T-cell (primary cell): ENCODE data around the gene CKAP4. TPM values are rescaled to one million over a fixed set of nuclear protein-coding genes. Genes with fewer than 3 reads are reported as not detected.

Source experiments
- ATAC-seq, 4 experiments: fragments of 200-7000 bp in 3 of 4; fragments of 150-1000 bp in 1 of 4; cut with Tn5 transposase; replicated peaks in 1 of 4; 1 replicate in 3 of 4; 2 replicates in 1 of 4; pipeline ENCODE4 v1.10.0; 2021; ENCODE audit warnings: moderate library complexity in 3 of 4, mild to moderate bottlenecking in 2 of 4, moderate number of reproducible peaks in 1 of 4
- CTCF ChIA-PET, 2 donors: fragments of 300-600 bp; sonication (Branson Sonifier 250); formaldehyde crosslinking; loops; one replicate each; lab custom pipeline; 2022; ENCODE audit warnings: antibody characterized with exemption in 2 of 2; lab: Charles Lee
- POLR2A ChIA-PET, 2 donors: fragments of 300-600 bp; sonication (Branson Sonifier 250); formaldehyde crosslinking; loops; one replicate each; lab custom pipeline; 2022; ENCODE audit warnings: antibody characterized with exemption in 2 of 2; lab: Charles Lee
- DNase-seq, 35 experiments: peaks; one replicate each; pipeline versions ENCODE4 v3.0.0 to v3.0.0-alpha.2; 2013 to 2023
- H3K27ac ChIP-seq: one replicate; pipeline ENCODE4 v1.5.1; 2013; ENCODE audit warnings: low read length
- H3K27me3 ChIP-seq, 2 experiments: replicated peaks in 1 of 2; 1 replicate in 1 of 2; 2 replicates in 1 of 2; pipeline versions ENCODE4 v1.6.1 to v1.7.0; 2013; ENCODE audit warnings: low read length in 1 of 2, mixed read lengths in 1 of 2; ENCODE audit not compliant: control insufficient read depth in 2 of 2, insufficient read depth in 2 of 2; ENCODE audit errors: extremely low read depth in 1 of 2
- H3K36me3 ChIP-seq, 2 donors: 1 replicate in 1 of 2; 2 replicates in 1 of 2; pipeline versions ENCODE4 v1.6.1 to v1.7.0; 2013; ENCODE audit warnings: low read length in 1 of 2; ENCODE audit not compliant: control insufficient read depth in 2 of 2, insufficient read depth in 1 of 2; ENCODE audit errors: extremely low read depth in 1 of 2
- H3K4me1 ChIP-seq, 2 experiments: 1 replicate in 1 of 2; 2 replicates in 1 of 2; pipeline versions ENCODE4 v1.6.1 to v1.7.0; 2013; ENCODE audit warnings: low read length in 2 of 2, mixed read lengths in 1 of 2; ENCODE audit not compliant: insufficient read depth in 2 of 2, control insufficient read depth in 1 of 2; ENCODE audit errors: extremely low read depth in 1 of 2
- H3K4me3 ChIP-seq, 2 donors: 1 replicate in 1 of 2; 2 replicates in 1 of 2; pipeline versions ENCODE4 v1.5.1 to v1.7.0; 2013; ENCODE audit warnings: mild to moderate bottlenecking in 2 of 2, low read length in 1 of 2, moderate library complexity in 1 of 2; ENCODE audit not compliant: control insufficient read depth in 1 of 2; ENCODE audit errors: extremely low read depth in 1 of 2
- H3K9me3 ChIP-seq: 2 replicates; pipeline ENCODE4 v1.7.0; 2013
- H3K27ac Mint-ChIP-seq, 2 donors: one replicate each; pipeline ENCODE4 v1.8.0; 2020 to 2021; ENCODE audit warnings: mild to moderate bottlenecking in 2 of 2, mixed read lengths in 2 of 2
- H3K27me3 Mint-ChIP-seq, 2 donors: one replicate each; pipeline ENCODE4 v1.8.0; 2021 to 2022; ENCODE audit warnings: mixed read lengths in 2 of 2
- H3K36me3 Mint-ChIP-seq: one replicate; pipeline ENCODE4 v1.8.0; 2021; ENCODE audit warnings: mixed read lengths
- H3K4me1 Mint-ChIP-seq, 3 donors: one replicate each; pipeline ENCODE4 v1.8.0; 2020 to 2022; ENCODE audit warnings: mixed read lengths in 3 of 3, mild to moderate bottlenecking in 1 of 3
- H3K4me3 Mint-ChIP-seq, 3 donors: one replicate each; pipeline ENCODE4 v1.8.0; 2020 to 2022; ENCODE audit warnings: mild to moderate bottlenecking in 3 of 3, mixed read lengths in 3 of 3, moderate library complexity in 3 of 3
- H3K9me3 Mint-ChIP-seq, 3 donors: one replicate each; pipeline ENCODE4 v1.8.0; 2020 to 2022; ENCODE audit warnings: mixed read lengths in 3 of 3
- WGBS: methylation state at CpG from one replicate; pipeline ENCODE4 v1.1.5; 2013; ENCODE audit warnings: missing lambda C conversion rate; ENCODE audit not compliant: insufficient coverage; 5-methylcytosine and 5-hydroxymethylcytosine counted together
- total RNA-seq, 35 experiments: library from RNA in 6 of 35; stranded (reverse) in 6 of 35; fragments of 120-200 nt in 1 of 35; gene quantifications; one replicate each; pipeline versions ENCODE4 v1.2.1 to v1.2.4 and lab custom pipeline; 2013 to 2026

Gene CKAP4
- total RNA-seq, 5 donors from 2014 or later (not counting 1 experiment from before 2014, with no cell fraction given): 9.0 to 13.8 (median 11.7) TPM

DNA sequence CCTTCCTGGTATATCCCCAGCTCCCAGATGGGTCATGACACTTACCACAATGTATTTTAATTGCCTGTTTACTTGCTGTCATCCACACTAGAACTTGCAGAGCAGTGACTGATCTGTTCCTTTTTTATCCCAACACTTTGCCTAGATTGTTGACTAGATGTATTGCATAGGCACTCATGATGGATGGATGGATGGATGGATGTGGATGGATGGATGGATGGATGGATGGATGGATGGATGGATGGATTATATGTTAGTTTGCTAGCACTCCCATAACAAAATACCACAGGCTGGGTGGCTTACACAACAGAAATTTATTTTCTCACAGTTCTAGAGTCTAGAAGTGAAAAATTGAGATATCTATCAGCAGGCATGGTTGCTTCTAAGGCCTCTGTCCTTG lies 8.7 kb upstream of the CKAP4 start:
- Histone ChIP-seq H3K9me3 (no peaks in the 10 kb centered on the region), H3K27me3 (no peaks in the 10 kb centered on the region), H3K27ac (no peak overlapping the region), H3K4me3 (no peak overlapping the region), H3K36me3 (no peaks in the 10 kb centered on the region), H3K4me1 (no peaks in the 10 kb centered on the region)
- Mint-ChIP-seq H3K9me3 (no peaks in the 10 kb centered on the region), H3K4me1 (no peaks in the 10 kb centered on the region), H3K4me3 (no peak overlapping the region), H3K36me3 (no peaks in the 10 kb centered on the region), H3K27ac (no peak overlapping the region), H3K27me3 (no peaks in the 10 kb centered on the region)
- DNase-seq (no peak), ATAC-seq (no peak)
- POLR2A ChIA-PET: no interaction called here
- CTCF ChIA-PET: no interaction called here

DNA sequence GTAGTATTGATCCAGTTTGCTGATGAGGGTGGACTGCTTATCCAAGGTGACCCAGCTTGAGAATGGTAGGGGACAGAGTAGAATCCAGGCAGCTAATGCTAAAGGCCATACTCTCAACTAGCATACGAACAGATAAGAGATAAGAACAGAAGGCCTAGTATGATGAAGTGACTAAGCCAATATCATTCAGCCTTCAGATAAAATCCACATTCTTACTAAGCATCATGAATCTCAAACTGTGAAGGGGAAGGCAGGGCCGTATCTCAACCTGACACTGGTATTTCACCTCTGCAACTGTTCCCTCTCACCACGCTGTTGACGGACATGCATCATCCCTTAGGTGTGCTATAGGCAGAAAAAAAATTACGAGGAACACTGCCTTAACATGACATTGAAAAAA lies 8.1 kb upstream of the CKAP4 start:
- POLR2A ChIA-PET: no interaction called here
- Histone ChIP-seq H3K4me1 (no peaks in the 10 kb centered on the region), H3K27ac (no peak overlapping the region), H3K27me3 (no peaks in the 10 kb centered on the region), H3K4me3 (no peak overlapping the region), H3K9me3 (no peaks in the 10 kb centered on the region), H3K36me3 (no peaks in the 10 kb centered on the region)
- CTCF ChIA-PET: interaction anchor here in 1 of 2 donors (1.3 kb wide), 1 partner anchor 41 kb away, joined by 3 read pairs; no protein-coding TSS in a partner anchor
- ATAC-seq: no peak
- no peak for DNase-seq
- Mint-ChIP-seq H3K27me3 (no peaks in the 10 kb centered on the region), H3K9me3 (no peaks in the 10 kb centered on the region), H3K27ac (no peak overlapping the region), H3K4me3 (no peak overlapping the region), H3K36me3 (no peaks in the 10 kb centered on the region), H3K4me1 (no peaks in the 10 kb centered on the region)
- 81% methylated on average over 3 of the region's 5 CpGs for WGBS

DNA sequence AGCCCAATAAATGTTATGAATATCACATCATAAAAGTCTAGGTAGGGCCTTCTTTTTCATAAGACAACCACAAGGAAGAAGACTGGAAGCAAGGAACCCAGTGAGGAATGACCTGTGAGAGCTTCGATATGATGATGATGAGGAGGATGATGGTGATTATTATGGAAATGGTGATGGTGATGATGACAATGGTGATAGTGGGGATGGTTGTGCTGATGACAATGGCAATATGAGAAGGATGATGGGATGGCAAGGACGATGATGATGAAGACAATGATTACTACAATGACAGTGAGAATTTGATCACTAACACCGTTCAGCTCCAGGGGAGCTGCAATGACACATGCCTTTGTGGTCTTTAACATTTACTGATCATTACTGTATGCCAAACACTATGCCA lies 7.7 kb upstream of the CKAP4 start:
- POLR2A ChIA-PET: no interaction called here
- WGBS: 58% methylated on average over 2 of the region's 3 CpGs
- no peaks in the 10 kb centered on the region for H3K9me3 Mint-ChIP-seq

DNA sequence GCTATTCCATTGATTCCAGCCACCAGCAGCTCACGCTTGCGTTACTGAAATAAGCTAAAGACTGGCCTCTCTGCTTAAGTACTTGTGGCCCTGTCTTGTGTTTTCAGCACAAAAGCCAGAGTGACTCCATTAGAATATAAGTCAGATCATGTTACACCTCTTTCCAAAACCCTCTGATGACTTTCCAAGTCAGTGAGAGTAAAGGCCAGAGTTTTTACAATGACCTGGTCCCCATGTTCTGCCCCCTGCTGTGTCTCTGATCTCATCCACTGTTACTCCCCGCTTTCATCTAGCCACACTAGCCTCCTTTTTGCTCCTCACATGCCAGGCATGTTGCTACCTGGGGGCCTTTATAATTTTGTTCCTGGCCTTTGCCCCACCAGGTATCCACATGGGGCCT lies 6.9 kb upstream of the CKAP4 start:
- no peaks in the 10 kb centered on the region for H3K27me3 Mint-ChIP-seq
- ChIA-PET POLR2A (no interaction called here), CTCF (interaction anchor here in 1 of 2 donors (1.3 kb wide), 1 partner anchor 42 kb away, joined by 3 read pairs; no protein-coding TSS in a partner anchor)
- H3K9me3 Mint-ChIP-seq: no peaks in the 10 kb centered on the region
- H3K36me3 Mint-ChIP-seq: no peaks in the 10 kb centered on the region
- Histone ChIP-seq H3K4me1 (no peaks in the 10 kb centered on the region), H3K4me3 (no peak overlapping the region), H3K27me3 (no peaks in the 10 kb centered on the region), H3K9me3 (no peaks in the 10 kb centered on the region), H3K27ac (no peak overlapping the region), H3K36me3 (no peaks in the 10 kb centered on the region)
- H3K27ac Mint-ChIP-seq: no peak overlapping the region
- H3K4me1 Mint-ChIP-seq: peaks cover 1 to 4% (median 2%) of the 10 kb centered on the region in 3 donors
- DNase-seq: no peak
- ATAC-seq: no peak
- WGBS: 93% methylated on average over 3 of the region's 3 CpGs
- H3K4me3 Mint-ChIP-seq: no peak overlapping the region

More for the DNA sequence above, 7.7 kb upstream of the CKAP4 start:
- no peak overlapping the region for H3K27ac Mint-ChIP-seq
- H3K36me3 Mint-ChIP-seq: no peaks in the 10 kb centered on the region
- ATAC-seq (no peak), DNase-seq (no peak)
- no peaks in the 10 kb centered on the region for H3K36me3 ChIP-seq
- H3K4me1 Mint-ChIP-seq: no peaks in the 10 kb centered on the region
- CTCF ChIA-PET: interaction anchor here in 1 of 2 donors (1.3 kb wide), 1 partner anchor 42 kb away, joined by 3 read pairs; no protein-coding TSS in a partner anchor
- no peak overlapping the region for H3K4me3 Mint-ChIP-seq
- H3K4me3 ChIP-seq: no peak overlapping the region
- H3K4me1 ChIP-seq: no peaks in the 10 kb centered on the region
- H3K27ac ChIP-seq: no peak overlapping the region
- no peaks in the 10 kb centered on the region for H3K27me3 Mint-ChIP-seq
- no peaks in the 10 kb centered on the region for H3K9me3 ChIP-seq
- H3K27me3 ChIP-seq: no peaks in the 10 kb centered on the region

DNA sequence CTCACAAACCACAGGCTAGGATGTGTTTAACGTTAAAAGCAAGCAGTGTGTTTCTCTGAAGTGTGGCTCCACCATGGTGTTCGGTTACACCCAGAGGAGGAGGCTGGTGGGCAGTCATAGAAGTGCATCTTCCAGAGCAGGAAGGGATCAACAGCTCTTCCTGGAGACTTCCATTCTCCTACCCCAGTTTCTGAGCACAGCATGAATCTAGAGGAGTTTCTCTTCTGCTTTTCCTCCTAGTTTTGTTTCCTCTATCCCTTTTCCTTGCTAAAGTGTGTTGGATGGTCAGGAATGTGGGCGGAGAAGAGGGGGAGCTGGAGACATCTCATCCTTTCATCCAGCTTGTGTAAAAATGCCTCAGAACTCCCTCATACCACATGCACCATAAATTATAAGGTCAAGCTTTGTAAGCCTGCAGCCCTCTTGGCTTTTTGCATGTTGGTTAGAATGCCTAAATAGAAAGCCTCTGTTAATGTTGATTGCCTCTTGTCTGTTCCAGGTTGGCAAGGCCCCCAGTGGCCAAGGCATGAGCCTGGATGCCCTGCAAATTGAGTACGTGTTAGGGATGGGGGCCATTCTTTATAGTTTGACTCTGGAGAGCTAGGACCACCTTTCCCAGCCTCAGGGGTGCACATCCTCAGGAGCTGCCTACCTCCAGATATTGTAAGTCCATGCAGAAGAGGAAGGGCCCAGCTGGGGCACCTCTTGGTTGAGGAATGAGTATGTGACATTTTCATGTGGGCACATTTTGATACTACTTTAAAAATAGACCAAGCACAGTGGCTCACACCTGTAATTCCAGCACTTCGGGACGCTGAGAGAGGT lies 4.0 kb upstream of the CKAP4 start:
- Mint-ChIP-seq H3K27me3 (no peaks in the 10 kb centered on the region), H3K36me3 (no peaks in the 10 kb centered on the region), H3K9me3 (no peaks in the 10 kb centered on the region), H3K27ac (peak overlapping the region; percentile 23 to 68), H3K4me3 (no peak overlapping the region), H3K4me1 (peaks cover 14 to 16% (median 15%) of the 10 kb centered on the region in 3 donors)
- Histone ChIP-seq H3K27ac (no peak overlapping the region), H3K4me1 (peaks cover 0 to 13% of the 10 kb centered on the region in 2 experiments), H3K9me3 (no peaks in the 10 kb centered on the region), H3K36me3 (no peaks in the 10 kb centered on the region), H3K27me3 (no peaks in the 10 kb centered on the region), H3K4me3 (no peak overlapping the region)
- ChIA-PET CTCF (interaction anchor here (0.7 to 1.3 kb wide), 3 partner anchors 9 to 31 kb away, joined by 3 read pairs; no protein-coding TSS in a partner anchor), POLR2A (interaction anchor here in 1 of 2 donors (0.6 kb wide), 1 partner anchor 328 kb away, joined by 4 read pairs; no protein-coding TSS in a partner anchor)
- ATAC-seq (no peak), DNase-seq (no peak)
- WGBS: 17% methylated on average over 1 of the region's 6 CpGs

DNA sequence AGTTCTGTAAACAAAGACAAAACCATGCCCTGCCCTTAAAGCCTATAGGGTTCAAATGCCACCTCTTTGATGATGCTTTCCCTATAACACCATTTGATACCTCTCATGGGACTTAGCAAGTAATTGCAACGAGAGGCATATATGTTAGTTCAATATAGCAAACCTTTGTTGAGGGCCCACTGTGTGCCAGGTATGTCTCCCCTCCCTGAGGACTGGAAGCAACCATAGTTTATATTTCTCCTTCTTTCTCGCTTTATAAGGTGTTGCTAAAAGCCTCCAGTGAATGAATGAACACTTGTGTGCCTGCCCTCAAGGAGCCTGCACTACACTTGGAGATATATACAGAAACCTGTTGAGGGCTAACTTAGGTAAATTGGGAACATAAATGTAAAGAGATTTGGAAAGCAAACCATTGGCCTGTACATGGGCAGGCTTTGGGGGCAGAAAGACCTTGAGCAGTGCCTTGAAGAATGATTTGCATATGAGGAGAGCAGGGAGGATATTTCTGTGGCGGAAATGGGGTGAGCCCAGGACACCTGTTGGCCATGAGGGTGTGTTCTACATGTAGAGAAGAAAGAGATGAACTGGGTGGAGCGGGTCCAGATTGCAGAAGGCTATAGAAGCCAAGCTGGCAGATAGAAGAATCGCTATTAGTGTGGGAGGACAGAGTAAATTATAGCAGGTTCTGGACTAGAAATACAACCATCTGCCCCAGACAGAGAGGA lies 1.8 kb upstream of the CKAP4 start:
- peak in 1 of 35 experiments; percentile 26 for DNase-seq
- Histone ChIP-seq H3K4me3 (no peak overlapping the region), H3K27ac (peak overlapping the region; percentile 92), H3K4me1 (peaks cover 3 to 25% of the 10 kb centered on the region in 2 experiments), H3K27me3 (no peaks in the 10 kb centered on the region), H3K36me3 (no peaks in the 10 kb centered on the region), H3K9me3 (no peaks in the 10 kb centered on the region)
- ChIA-PET POLR2A (no interaction called here), CTCF (interaction anchor here in 1 of 2 donors (0.5 to 1.9 kb wide), 2 partner anchors 23 to 1426 kb away, joined by 4 to 8 read pairs; no protein-coding TSS in a partner anchor)
- Mint-ChIP-seq H3K36me3 (no peaks in the 10 kb centered on the region), H3K4me1 (peaks cover 27 to 35% (median 35%) of the 10 kb centered on the region in 3 donors), H3K27ac (peak overlapping the region; percentile 84 to 94), H3K27me3 (no peaks in the 10 kb centered on the region), H3K9me3 (no peaks in the 10 kb centered on the region), H3K4me3 (peak overlapping the region; percentile 81 to 82 (median 82))
- ATAC-seq: no peak
- WGBS: 92% methylated on average over 1 of the region's 5 CpGs
